Fibroblast of skin of scalp (primary cell): ENCODE results near the gene JAM3.
"Not testable (repeated sequence)": the region's sequence is repeated elsewhere in the genome, so short reads cannot be mapped to it uniquely, and the experiment has no call there.

ENCODE experiments used
- DNase-seq: peaks from one replicate; pipeline ENCODE4 v3.0.0-alpha.2; 2013

JAM3 gene

DNA sequence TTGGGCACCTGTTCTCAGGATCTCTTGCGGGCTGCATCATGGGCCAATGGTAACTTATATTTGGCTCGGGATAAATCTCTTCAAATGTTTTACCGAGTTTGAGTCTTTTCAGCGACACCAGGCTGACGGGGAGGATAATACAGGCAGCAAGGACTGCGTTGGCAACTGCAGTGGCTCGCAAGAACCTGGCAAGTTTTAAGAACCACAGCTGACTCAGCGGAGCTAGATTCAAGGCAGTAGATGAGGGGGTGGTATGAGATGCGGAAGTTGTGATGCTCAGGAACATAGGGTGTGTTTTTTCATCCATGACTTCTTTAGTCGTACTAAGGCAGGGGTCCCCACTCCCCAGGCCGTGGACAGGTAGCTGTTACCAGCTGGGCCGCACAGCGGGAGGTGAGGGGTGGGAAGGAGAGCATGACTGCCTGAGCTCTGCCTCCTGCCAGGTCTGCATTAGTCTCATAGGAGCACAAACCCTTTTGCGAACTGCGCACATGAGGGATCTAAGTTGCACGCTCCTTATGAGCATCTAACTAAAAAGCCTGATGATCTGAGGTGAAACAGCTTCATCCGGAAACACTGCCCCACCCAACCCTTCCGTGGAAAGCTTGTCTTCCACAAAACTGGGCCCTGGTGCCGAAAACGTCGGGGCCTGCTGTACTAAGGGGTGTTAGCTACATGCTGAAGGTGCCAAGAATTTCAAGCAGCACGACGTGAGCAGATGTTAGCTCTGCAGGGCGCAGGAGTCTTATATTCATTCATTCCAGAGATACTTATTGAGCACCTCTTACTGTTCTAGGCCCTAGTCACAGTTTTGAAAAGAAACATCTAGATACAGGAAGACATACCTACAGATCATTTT lies 6.4 kb upstream of the JAM3 start:
- no peak for DNase-seq

GRCh38 chr11:134063124-134063495 lies 5.8 kb upstream of the JAM3 start:
- DNase-seq = no peak

- no peak for DNase-seq
Measured at GRCh38 chr11:134063991-134064747, 4.7 kb upstream of the JAM3 start.

DNA sequence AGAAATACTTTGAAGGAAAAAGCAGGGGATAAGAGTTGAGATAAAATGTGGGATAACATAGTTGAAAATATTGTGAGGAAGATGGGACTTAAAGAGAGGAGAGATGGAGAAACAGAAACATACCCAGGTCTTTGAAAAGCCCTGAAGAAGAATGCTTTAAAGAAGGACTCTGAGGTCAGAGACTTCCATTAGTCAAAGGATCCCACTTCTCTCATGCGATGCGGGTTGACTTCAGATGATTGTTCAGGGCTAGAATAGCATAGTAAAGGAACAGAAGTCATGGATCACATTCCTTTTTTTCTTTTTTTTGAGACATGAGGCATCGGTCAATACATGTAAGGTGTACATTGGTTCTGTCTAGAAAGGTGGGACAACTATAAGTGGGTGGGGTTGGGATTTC lies 3.5 kb upstream of the JAM3 start:
- no peak for DNase-seq

DNA sequence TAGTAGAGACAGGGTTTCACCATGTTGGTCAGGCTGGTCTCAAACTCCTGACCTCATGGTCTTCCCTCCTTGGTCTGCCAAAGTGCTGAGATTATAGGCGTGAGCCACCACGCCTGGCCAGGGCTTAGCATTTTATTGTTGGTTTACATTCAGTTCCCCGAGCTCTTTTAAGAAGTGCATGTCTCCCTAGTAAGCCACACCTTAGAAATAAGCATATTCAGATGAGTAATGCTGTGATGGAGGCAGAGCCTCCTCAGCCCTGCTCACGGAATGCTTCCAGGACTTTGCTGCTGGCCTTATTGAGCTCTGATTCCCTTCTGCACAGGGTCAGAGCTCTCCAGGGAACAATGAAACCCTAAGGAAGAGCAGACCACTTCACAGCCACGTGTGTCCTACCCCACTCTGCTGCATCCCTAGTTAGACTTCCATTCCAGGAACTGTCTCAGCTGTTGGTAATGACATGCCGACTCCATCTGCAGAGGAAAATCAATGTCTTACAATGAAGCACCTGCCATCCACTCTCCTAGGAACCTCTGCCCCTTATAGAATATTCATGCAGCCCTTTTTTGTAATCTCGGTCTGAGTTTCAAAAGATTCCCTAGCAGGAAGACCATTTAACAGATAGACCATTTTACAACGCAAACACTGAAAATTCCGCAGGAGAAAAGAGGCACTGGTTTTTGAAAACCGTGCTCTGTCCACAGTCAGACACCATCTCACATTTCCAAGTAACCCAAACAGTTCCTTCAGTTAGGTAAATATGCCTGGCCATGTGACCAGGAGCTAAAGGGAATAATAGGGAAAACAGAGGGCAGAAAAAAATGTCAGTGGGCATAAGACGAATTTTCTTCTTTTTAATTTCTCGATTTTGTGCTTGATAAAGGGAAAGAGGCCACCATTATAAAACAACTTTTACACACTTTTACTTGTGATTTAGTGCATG lies 1.7 kb upstream of the JAM3 start:
- no peak for DNase-seq

DNA sequence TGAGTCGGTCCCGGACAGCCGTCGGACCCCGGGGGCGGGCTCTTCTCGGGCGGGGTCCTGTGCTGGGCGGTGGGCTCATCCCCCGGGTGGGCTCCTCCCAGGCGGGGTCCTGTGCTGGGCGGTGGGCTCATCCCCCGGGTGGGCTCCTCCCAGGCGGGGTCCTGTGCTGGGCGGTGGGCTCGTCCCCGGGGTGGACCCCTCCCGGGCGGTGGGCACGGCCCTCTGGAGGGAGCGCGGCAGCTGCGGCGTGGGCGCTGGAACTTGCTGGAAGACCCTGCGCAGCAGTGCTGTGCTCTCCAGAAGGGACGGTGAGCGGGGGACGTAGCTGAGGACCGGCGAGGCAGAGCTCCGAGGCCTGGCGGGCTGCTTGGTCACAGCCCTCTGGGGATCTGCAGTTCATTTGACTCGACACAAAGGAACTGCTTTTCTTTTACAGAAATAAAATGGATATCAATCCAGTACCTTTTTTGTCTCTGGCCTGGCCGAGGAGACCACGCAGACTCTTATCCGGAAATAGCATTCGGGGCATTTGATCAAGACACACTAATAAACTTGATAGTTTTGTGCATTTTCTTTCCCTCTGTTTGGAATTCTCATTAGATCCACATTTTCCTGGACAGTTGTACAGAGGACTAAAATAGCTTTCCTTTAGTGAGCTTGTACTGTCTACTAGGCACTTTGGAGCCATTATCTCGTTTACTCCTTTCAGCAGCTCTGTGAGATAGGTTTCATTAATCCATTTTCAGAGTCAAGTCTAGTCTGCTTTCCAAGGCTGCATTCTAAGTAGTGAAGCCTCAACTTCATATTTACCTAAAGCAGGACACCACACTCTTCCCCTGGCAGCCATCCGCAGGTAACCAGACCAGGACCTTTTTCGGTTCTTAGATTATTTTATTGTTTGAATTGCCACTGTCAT lies 812 bp downstream of the JAM3 start:
- DNase-seq = no peak

GRCh38 chr11:134070342-134070845 lies 1.5 kb downstream of the JAM3 start:
- DNase-seq = no peak

DNA sequence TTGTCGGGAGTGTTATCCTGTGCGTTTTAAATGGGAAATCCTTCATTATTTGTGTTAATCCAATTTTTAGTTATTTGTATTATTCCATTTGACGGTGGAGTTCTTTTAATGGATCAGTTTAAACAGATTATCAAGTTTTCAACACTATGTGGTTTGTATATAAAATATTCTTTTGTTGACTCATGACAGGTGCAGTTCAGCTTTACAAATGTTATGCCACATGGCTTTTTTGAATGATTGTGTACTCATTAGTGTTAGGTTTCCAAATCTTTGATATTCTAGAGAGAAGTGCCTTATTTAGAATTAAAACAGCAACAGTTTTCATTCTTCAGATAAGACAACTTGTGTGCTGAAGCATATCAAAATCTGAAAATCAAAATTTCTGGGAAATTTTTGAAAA lies 2.4 kb downstream of the JAM3 start:
- no peak for DNase-seq

DNA sequence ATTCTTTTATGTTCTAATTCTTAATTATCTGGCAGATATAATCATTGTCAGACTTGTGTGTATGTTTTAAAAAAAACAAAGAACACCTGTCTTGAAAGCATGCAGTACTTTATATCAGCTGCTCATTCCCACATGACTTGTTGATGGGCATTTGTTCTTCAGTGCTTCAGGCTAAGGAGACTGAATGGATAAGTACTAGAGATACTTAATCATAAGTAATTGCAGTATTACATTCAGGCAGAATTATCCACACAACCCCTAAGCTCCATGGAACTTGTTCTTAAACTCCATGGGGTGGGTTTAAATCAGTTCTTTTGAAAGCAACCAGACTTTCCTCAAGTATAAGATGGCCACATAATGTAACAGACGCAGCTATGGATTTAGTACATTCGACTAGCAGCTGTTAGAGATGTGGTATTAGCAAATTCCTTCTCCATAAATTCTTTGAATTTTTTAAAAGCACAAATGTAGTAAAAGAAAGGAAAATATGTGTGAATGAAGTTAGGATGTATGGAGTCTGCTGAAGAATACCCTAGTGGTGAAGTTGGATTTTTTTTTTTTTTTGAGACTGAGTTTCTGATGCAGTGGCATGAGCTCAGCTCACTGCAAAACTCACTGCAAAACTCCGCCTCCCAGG lies 3.0 kb downstream of the JAM3 start:
- DNase-seq = peak; percentile 70

GRCh38 chr11:134072844-134073243 lies 4.0 kb downstream of the JAM3 start:
- no peak for DNase-seq

DNA sequence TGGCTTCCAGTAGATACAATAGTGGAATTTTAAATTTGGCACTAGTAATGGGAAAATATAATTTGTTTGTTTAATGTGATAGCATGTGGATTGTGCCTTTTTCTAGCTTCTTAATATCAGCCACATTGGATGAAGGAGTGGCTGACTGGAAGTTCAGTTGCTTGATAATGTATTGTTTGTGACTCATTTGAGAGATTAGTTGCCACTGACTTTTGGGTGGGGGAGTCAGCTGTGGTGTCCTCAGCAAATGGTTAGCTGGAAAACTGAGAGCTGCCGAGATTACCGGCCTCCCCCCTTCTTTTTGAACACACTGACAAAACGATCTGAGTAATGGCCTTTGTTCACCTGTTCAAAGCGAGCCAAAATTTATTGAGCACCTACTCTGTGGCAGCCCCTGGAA lies 5.5 kb downstream of the JAM3 start:
- no peak for DNase-seq

- no peak for DNase-seq
Measured at GRCh38 chr11:134074766-134075165, 5.9 kb downstream of the JAM3 start.

- no peak for DNase-seq
Measured at GRCh38 chr11:134079317-134079716, 10.4 kb downstream of the JAM3 start.

DNA sequence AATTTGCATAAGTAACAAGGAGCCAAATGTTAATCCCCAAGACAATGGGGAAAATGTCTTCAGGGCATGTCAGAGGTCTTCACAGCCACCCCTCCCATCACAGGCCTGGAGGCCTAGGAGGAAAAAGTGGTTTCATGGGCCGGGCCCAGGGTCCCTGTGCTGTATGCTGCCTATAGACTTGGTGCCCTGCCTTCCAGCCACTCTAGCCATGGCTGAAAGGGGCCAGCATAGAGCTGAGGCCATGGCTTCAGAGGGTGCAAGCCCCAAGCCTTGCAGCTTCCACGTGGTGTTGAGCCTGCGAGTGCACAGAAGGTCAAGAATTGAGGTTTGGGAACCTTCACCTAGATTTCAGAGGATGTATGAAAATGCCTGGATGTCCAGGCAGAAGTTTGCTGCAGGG lies 12.4 kb downstream of the JAM3 start:
- not testable (repeated sequence) for DNase-seq

DNA sequence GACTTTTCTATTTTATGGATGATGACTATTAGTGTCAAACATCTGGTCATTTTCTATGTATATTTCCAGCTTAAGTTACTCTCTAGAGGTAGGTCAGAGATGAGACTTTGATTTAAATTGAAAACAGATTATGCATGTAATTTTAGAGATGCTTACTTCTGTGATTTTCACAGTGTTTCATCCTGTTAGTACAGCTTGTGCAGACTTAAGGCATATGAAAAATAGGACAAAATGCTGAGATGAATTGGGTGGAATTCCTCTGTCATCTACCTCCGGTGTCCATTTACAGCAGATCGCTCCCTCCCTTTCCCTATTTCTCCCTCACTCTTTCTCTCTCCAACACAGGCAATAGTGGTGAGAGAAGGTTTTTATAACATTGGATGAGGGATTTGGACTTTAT lies 14.1 kb downstream of the JAM3 start:
- DNase-seq = no peak

DNA sequence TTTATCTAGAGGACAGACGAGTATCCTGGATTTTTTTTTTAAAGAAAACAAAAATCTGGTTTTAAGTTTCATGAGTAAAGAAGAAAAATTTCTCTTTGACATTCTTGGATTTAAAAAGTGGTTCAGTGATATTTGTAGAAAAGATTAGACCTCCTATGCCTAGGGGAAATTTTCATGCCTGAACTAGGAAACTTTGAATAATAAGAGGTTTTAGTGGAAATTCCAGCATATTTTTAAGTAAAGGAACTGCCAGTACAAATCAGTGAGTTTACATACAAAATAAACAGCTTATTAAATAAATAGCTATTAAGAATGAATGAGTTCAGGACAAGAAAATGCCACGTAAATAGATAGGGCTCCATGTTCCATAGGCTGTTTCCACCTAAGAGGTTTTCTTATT lies 17.5 kb downstream of the JAM3 start:
- peak; percentile 33 for DNase-seq

- DNase-seq = not testable (repeated sequence)
Measured at GRCh38 chr11:134092006-134092405, 23.1 kb downstream of the JAM3 start.

DNA sequence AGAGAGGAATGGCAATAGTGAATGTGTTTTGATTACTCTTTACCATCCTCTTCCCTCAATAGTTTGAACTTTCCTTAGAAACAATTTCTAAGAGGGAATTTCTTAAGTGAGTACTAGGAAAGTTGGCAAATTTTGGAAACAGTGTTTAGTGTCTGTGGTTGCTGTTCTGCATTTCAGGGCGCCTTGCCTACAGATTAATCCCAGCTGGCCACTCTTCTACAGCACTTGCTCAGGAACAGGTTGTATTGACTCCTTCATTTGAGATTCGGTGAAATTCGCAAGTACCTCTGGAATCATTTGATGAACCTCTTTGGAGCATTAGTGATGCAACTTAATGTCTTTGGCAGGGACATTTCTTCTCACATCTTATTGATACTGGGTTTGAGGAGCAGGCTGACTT lies 28.3 kb downstream of the JAM3 start:
- DNase-seq = no peak

DNA sequence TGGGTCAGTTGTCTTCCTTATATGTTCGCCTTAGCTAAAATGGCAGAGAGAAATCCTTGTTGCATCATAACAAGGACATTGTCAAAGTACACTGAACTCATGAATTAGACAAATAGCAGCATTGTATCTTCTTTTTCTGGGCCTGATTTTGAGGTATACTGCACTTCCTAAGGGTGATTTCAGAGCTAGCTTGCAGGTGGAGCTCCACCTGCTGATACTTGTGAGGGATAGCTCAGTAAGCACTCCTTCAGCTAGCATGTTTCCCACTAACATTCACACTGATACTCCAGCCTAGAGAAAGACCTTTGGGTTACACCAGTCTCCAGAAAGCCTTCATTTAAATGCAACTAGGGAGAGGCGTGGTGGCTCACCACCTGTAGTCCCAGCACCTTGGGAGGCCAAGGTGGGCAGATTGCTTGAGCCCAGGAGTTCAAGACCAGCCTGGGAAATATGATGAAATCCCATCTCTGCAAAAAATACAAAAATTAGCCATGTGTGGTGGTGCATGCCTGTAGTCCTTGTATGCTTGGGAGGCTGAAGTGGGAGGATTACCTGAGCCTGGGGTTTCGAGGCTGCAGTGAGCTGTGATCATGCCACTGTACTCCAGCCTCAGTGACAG lies 29.8 kb downstream of the JAM3 start:
- no peak for DNase-seq

DNA sequence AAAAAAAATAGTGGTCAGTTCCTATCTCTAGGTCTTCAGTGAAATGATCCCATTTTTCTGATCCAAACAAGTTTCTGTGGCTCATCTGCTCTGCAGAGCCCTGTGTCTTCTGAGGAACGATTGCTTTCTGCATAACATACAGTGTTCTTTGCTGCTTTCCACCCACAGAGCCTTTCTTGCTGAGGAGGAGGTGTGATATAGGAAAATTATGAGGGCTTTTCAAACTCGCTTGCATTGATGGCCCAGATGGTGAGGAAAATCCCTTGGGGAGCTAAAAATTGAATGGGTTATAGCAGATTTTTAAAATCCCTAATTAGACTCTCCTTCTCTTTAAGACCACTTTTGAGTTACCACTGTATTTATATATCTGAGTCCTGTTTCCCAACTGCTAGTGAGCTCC lies 31.3 kb downstream of the JAM3 start:
- DNase-seq = no peak

DNA sequence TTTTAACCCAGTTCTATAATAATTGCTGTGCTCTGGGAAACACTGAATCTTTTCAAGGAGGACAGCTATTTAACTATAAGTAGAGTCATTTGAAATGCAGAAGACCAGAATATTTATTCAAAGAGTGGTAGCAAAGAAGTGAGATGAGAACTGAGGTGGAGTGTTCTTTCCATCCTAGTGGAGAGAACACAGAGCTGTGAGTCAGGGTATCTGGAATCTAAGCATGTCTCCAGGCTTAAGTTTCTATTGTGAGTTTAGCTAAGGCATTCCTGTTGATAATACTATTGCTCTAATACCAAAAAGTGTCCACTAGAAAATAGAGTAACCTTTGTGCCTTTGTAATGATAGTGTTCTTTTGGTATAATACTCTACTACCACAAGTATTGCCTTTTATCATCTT lies 32.4 kb downstream of the JAM3 start:
- peak; percentile 13 for DNase-seq
